Lung microvascular endothelial cell (primary cell): Measurements from ENCODE around the gene ATF6B. TPM values are rescaled to one million over a fixed set of nuclear protein-coding genes. Genes with fewer than 3 reads are reported as not detected.
"Not testable (repeated sequence)": the region's sequence is repeated elsewhere in the genome, so short reads cannot be mapped to it uniquely, and the experiment has no call there.

Experiments used
- DNase-seq, 2 donors: peaks; one replicate each; pipeline versions ENCODE4 v3.0.0 to v3.0.0-alpha.2; 2010; ENCODE audit warnings: low read depth in 2 of 2
- total RNA-seq: library from RNA; depleted of rRNA; stranded (reverse); fragments of >200 nt; gene quantifications from 2 replicates; pipeline ENCODE4 v1.2.1, GENCODE V29; 2014

ATF6B gene
- total RNA-seq, 1 donor from 2014 or later = 11.5 TPM

GRCh38 chr6:32154514-32155161 lies 26.6 kb upstream of the ATF6B start:
- DNase-seq = peak; percentile 71 to 89

DNA sequence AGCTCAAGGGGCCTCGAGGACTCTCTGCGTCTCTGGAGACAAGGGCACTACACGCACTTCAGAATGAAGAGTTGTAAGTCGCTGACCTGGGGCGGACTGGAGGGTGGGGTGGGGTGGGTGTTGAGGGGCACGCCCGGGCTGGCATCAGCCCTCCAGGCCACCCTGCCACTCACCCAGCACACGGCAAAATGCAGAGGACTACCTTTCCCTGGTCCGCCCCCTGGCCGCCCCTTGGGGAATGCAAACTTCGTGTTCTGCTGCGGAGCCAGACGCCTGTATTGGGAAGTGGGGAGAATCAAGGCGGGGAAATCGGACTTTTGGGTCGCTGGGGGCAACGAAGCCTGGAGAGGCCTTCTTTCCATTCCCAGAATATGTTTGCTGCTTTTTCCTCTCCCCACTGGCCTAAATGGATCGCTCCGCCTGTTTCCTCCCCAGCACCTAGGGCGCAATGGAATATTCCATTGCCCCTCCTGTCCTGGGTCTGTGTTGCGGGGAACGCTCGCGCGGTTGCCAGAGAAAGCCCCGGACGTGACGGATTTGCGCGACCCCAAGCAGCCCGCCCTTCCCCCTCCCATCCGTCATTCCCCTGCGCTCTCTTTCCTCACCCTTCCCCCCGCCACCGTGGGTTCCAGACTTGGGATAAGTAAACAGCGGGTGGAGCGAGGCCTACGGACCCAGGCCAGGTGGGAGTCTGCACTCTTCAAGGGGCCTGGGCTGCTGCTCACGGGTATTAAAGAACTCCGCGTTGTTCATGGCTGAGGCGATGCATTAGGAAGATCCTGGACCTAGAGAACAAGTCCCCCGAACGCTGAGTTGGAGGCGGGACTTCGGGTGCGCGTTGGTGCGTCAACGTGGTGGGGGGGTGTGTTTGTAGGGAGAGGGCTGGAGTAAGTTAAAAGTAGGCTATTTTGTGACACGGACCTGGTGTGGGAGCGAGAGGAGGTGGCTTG lies 25.8 kb upstream of the ATF6B start, which contains the start of gene PPT2:
Gene PPT2, plus strand, starts transcription at position 578 of the 950 bp plus-strand sequence. CDS start 454 bp downstream, outside the sequence.
- DNase-seq = peak; percentile 94 to 98

- peak in 1 of 2 donors; percentile 57 for DNase-seq
These were observed 24.9 kb upstream of the ATF6B start for GRCh38 chr6:32152769-32153563.

GRCh38 chr6:32151863-32152768 lies 24.1 kb upstream of the ATF6B start, which contains the start of gene PRRT1:
Gene PRRT1, minus strand, starts transcription at chr6:32151939. Its CDS starts 112 bp downstream, at chr6:32151827.
- no peak for DNase-seq

GRCh38 chr6:32151181-32151862 lies 23.3 kb upstream of the ATF6B start:
- no peak for DNase-seq

GRCh38 chr6:32149932-32150870 lies 22.2 kb upstream of the ATF6B start:
- DNase-seq = no peak

- no peak for DNase-seq
These were observed 21.2 kb upstream of the ATF6B start for GRCh38 chr6:32149092-32149755.

DNA sequence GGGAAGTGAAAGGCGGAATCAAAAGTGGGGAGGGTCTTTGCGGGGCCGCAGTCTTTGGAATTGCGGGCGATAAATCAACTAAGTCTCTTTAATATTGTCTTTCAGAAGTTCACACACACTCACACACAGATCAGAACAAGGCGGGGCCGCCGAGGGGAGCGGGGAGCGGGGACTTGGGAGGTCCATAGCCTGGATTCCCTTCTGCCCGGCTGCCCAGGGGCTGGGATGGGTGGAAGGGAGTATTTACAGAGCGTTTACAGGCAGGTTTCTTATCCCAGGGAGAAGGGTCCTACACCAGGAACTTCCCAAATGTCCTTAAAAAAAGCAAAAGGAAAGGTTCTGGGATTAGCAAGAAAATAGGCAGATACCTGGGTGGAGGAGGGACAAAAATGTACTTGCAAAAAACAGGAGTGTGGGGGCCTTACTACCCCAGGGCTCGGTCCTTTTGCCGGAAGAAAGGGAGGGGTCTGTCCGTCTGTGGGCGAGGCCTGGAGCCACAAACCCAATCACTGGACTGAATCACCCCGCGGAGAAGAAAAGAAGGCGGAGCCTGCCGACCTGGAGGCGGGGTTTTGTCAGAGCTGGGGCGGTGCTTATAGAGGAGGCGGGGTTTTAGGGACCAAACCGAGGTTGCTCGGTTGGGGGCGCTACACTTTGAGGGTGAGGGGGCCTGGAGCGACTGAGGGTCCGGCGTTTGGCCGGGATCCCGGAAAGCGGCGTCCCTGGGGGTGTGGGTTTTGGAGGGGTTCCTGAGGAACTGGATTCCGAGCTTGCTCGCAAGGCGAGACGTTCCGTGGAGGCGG lies 20.4 kb upstream of the ATF6B start:
- DNase-seq = peak; percentile 65

DNA sequence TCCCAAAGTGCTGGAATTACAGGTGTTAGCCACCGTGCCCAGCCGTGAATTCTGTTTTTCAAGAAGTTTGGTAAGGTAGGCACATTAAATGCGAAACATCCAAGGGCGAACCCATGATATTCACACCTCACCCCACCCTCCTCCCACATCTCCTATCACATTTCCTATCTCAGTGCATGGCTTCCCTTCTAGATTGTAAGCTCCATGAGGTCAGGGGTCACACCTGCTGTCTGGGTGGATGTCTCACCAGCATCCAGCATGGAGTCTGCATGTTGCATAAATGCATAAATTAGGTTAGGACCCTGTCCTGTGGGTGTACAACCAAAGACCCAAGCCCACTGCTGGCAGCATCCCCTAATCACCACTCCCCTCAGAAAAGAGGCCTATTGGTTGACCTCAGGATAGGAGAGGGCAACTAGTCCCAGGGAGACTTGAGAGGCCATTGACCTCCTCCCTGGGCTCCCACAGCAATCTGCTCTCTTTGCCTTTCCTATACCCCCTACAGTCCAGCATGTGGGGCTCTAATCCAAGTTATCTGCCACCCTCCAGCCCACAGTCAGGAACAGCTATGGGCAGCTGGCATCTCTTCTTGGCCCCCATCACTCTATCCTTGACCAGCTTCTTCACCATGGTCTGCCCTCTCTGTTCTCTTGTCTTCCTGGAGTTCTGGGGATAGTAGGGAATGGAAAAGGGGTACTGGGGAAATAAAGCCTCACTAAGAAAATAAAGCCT lies 19.5 kb upstream of the ATF6B start:
- DNase-seq = no peak

DNA sequence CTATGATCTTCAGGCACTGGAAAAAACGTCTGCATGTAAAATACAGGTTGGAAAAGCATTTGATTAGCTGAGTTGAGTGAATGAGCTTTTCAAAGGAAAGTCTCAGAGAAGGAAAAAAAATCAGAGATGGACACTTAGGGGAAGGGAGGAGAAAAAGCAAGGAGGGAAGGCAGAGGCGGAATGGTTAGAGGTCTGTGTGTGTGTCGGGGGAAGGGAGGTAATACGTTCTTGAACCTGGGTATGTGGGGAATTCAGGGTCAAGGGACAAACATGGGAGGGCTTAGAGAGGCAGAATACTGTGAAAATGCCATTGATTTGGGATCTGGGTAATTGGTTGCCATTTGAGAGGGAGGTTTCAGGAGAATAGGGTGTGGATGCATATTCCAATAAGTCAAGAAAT lies 18.6 kb upstream of the ATF6B start:
- DNase-seq = no peak

GRCh38 chr6:32146287-32146686 lies 18.2 kb upstream of the ATF6B start:
- no peak for DNase-seq

- DNase-seq = not testable (repeated sequence)
These were observed 16.2 kb upstream of the ATF6B start for GRCh38 chr6:32144238-32144637.

GRCh38 chr6:32140420-32141046 lies 12.5 kb upstream of the ATF6B start:
- DNase-seq = no peak

- no peak for DNase-seq
These were observed 11.5 kb upstream of the ATF6B start for GRCh38 chr6:32139590-32139989.

- DNase-seq = no peak
These were observed 9.4 kb upstream of the ATF6B start for GRCh38 chr6:32137454-32137853.

GRCh38 chr6:32133786-32134185 lies 5.7 kb upstream of the ATF6B start:
- DNase-seq = no peak
